PFSK-1 (cell line): ENCODE data around the gene OR6B2.

Source experiments
- FOXP2 ChIP-seq: optimal IDR thresholded peaks from 2 replicates; pipeline ENCODE3; 2011; ENCODE audit warnings: borderline replicate concordance, control low read depth, inconsistent platforms; ENCODE audit not compliant: insufficient read depth; ENCODE audit errors: extremely low read length, extremely low read depth
- POLR2AphosphoS5 ChIP-seq: IDR thresholded peaks from 2 replicates; pipeline ENCODE4 v1.6.1; 2012; ENCODE audit warnings: low read depth, mild to moderate bottlenecking, control low read depth, low read length, moderate library complexity
- REST ChIP-seq, 2 experiments: IDR thresholded peaks; 2 replicates each; pipeline versions ENCODE4 v1.6.1 to v1.8.0; 2011 to 2012; ENCODE audit warnings: low read depth in 2 of 2, low read length in 2 of 2, control low read depth in 1 of 2, inconsistent platforms in 1 of 2, mild to moderate bottlenecking in 1 of 2, moderate library complexity in 1 of 2; ENCODE audit not compliant: insufficient read depth in 1 of 2
- SIN3A ChIP-seq: IDR thresholded peaks from 2 replicates; pipeline ENCODE4 v1.6.1; 2012; ENCODE audit warnings: mild to moderate bottlenecking, low read length, moderate library complexity, borderline replicate concordance; ENCODE audit not compliant: insufficient read depth
- TAF1 ChIP-seq: IDR thresholded peaks from 2 replicates; pipeline ENCODE4 v1.6.1; 2012; ENCODE audit warnings: low read length, control low read depth, borderline replicate concordance; ENCODE audit not compliant: insufficient read depth

- no peak for TF ChIP-seq TAF1
- no peak for TF ChIP-seq REST (IDR thresholded peaks at IDR 0.05; ENCODE audit: insufficient read depth in 1 of 2, low read depth in 2 of 2, low read length in 2 of 2)
- TF ChIP-seq POLR2AphosphoS5, result no peak
- no peak for TF ChIP-seq SIN3A
- TF ChIP-seq FOXP2, result no peak
These were observed 48.4 kb upstream of the OR6B2 start for GRCh38 chr2:240078631-240079030.
